HepG2 (cell line): Measurements from ENCODE around the gene ANKIB1. TPM values are rescaled to one million over a fixed set of nuclear protein-coding genes. Genes with fewer than 3 reads are reported as not detected.
A peak's percentile ranks its signal among the peaks of the same experiment; 100 is the strongest.

Source experiments
- ATAC-seq: fragments of 200-7000 bp; cut with Tn5 transposase; 3 replicates; pipeline ENCODE4 v1.9.1; 2020; ENCODE audit warnings: mild to moderate bottlenecking, moderate library complexity
- BruUV-seq: library from RNA; stranded (reverse); fragments of 400-500 nt; replicated peaks from 2 replicates; lab custom pipeline; 2021; lab: Mats Ljungman, UMichigan
- CTCF ChIA-PET: fragments of 300-600 bp; formaldehyde crosslinking; extraction: SDS; loops from one replicate; lab custom pipeline; 2021; ENCODE audit warnings: low total read pairs, inconsistent platforms, low intra/inter-chr PET ratio; lab: Yijun Ruan, JAX
- POLR2A ChIA-PET: fragments of 350-600 bp; sonication (Branson Sonifier 250); formaldehyde crosslinking; loops from one replicate; lab custom pipeline; 2020; ENCODE audit warnings: antibody characterized with exemption, inconsistent platforms; lab: Yijun Ruan, JAX
- DNase-seq: peaks from one replicate; pipeline ENCODE4 v3.0.0-alpha.2; 2015; ENCODE audit warnings: low spot score
- FAIRE-seq: peaks from 3 replicates; lab custom pipeline; 2011; peaks lifted over from hg19 to GRCh38; lab: Jason Lieb, UNC
- H2AFZ ChIP-seq: one replicate; pipeline ENCODE4 v1.6.1; 2011; ENCODE audit warnings: low read length, inconsistent platforms
- H3K27ac ChIP-seq: fragments of 300-600 bp; 3 replicates; pipeline ENCODE4 v1.8.0; 2011; ENCODE audit warnings: mixed run types, mild to moderate bottlenecking, mixed read lengths, low read length, inconsistent platforms; ENCODE audit not compliant: insufficient read depth; ENCODE audit errors: extremely low read length
- H3K27me3 ChIP-seq, 2 experiments: fragments of 200-600 bp in 1 of 2; 2 replicates in 1 of 2; 3 replicates in 1 of 2; pipeline versions ENCODE4 v1.6.0 to v1.8.0; 2011; ENCODE audit warnings: low read length in 2 of 2, mild to moderate bottlenecking in 2 of 2, moderate library complexity in 2 of 2, inconsistent platforms in 1 of 2; ENCODE audit not compliant: insufficient read depth in 2 of 2, control insufficient read depth in 1 of 2
- H3K36me3 ChIP-seq, 2 experiments: fragments of 200-600 bp in 1 of 2; replicated peaks in 1 of 2; 2 replicates in 1 of 2; 3 replicates in 1 of 2; pipeline versions ENCODE4 v1.5.1 to v1.8.0; 2011; ENCODE audit warnings: low read length in 2 of 2, inconsistent platforms in 1 of 2; ENCODE audit not compliant: insufficient read depth in 2 of 2, control insufficient read depth in 1 of 2
- H3K4me1 ChIP-seq: 2 replicates; pipeline ENCODE4 v1.5.1; 2012; ENCODE audit warnings: low read length, inconsistent platforms; ENCODE audit not compliant: insufficient read depth
- H3K4me2 ChIP-seq: 2 replicates; pipeline ENCODE4 v1.6.0; 2011; ENCODE audit warnings: low read depth, low read length, inconsistent platforms
- H3K4me3 ChIP-seq, 3 experiments: fragments of 200-600 bp in 1 of 3; sonication (generic), shearing (Covaris generic) in 1 of 3; replicated peaks in 1 of 3; 2 replicates each; pipeline ENCODE4 v1.5.1; 2011 to 2016; ENCODE audit warnings: low read length in 3 of 3, inconsistent platforms in 2 of 3, low read depth in 2 of 3, mild to moderate bottlenecking in 2 of 3, control low read depth in 1 of 3, mixed read lengths in 1 of 3; ENCODE audit not compliant: insufficient read depth in 1 of 3
- H3K79me2 ChIP-seq: one replicate; pipeline ENCODE4 v1.6.1; 2011; ENCODE audit warnings: low read length, inconsistent platforms; ENCODE audit not compliant: insufficient read depth
- H3K9ac ChIP-seq: 2 replicates; pipeline ENCODE4 v1.6.0; 2011; ENCODE audit warnings: mild to moderate bottlenecking, low read depth, low read length, inconsistent platforms; ENCODE audit not compliant: insufficient read depth
- H3K9me3 ChIP-seq: 2 replicates; pipeline ENCODE4 v1.5.1; 2012; ENCODE audit warnings: mild to moderate bottlenecking, low read length
- H4K20me1 ChIP-seq: 2 replicates; pipeline ENCODE4 v1.6.0; 2011; ENCODE audit warnings: inconsistent platforms, mild to moderate bottlenecking, low read length, moderate library complexity; ENCODE audit not compliant: insufficient read depth
- ARHGAP35 ChIP-seq: sonication (generic); formaldehyde crosslinking; IDR thresholded peaks from 2 replicates; pipeline ENCODE4 v1.9.0; 2022; ENCODE audit warnings: mild to moderate bottlenecking, inconsistent platforms, moderate library complexity, missing genetic modification reagents, borderline replicate concordance
- HBP1 ChIP-seq: IDR thresholded peaks from 2 replicates; pipeline ENCODE4 v1.6.1; 2016; ENCODE audit warnings: low read depth, control low read depth
- HNF1B ChIP-seq: sonication (generic); formaldehyde crosslinking; IDR thresholded peaks from 2 replicates; pipeline ENCODE4 v1.5.1; 2020; ENCODE audit warnings: mild to moderate bottlenecking, moderate library complexity, missing genetic modification reagents
- HOXA3 ChIP-seq: sonication (generic); formaldehyde crosslinking; IDR thresholded peaks from 2 replicates; pipeline ENCODE4 v1.5.0; 2020; ENCODE audit warnings: missing genetic modification reagents
- MLXIP ChIP-seq: sonication (generic); formaldehyde crosslinking; IDR thresholded peaks from 2 replicates; pipeline ENCODE4 v1.9.0; 2021; ENCODE audit warnings: missing genetic modification reagents, borderline replicate concordance
- NAIF1 ChIP-seq: sonication (generic); formaldehyde crosslinking; IDR thresholded peaks from 2 replicates; pipeline ENCODE4 v1.5.0; 2020; ENCODE audit warnings: mild to moderate bottlenecking, missing genetic modification reagents, borderline replicate concordance
- SOX13 ChIP-seq, 3 experiments: fragments of 450-650 bp in 1 of 3; sonication (generic) in 1 of 3; formaldehyde crosslinking in 1 of 3; IDR thresholded peaks in 2 of 3; conservative IDR thresholded peaks in 1 of 3; 2 replicates each; pipeline versions ENCODE4 v1.5.0 to v1.6.1; 2016 to 2020; ENCODE audit warnings: antibody characterized with exemption in 1 of 3, mild to moderate bottlenecking in 1 of 3, missing compliant biosample characterization in 1 of 3, missing genetic modification reagents in 1 of 3, moderate library complexity in 1 of 3
- TBP ChIP-seq: sonication (generic); formaldehyde crosslinking; IDR thresholded peaks from 2 replicates; pipeline ENCODE4 v1.5.0; 2020; ENCODE audit warnings: missing genetic modification reagents
- ZNF337 ChIP-seq: sonication (generic); formaldehyde crosslinking; IDR thresholded peaks from 2 replicates; pipeline ENCODE4 v1.5.1; 2020; ENCODE audit warnings: missing genetic modification reagents, low read depth, mild to moderate bottlenecking, borderline replicate concordance
- ZNF615 ChIP-seq: sonication (generic); formaldehyde crosslinking; IDR thresholded peaks from 2 replicates; pipeline ENCODE4 v1.5.0; 2020; ENCODE audit warnings: mild to moderate bottlenecking, missing genetic modification reagents, borderline replicate concordance
- ZNF644 ChIP-seq: IDR thresholded peaks from 2 replicates; pipeline ENCODE4 v1.6.1; 2016; ENCODE audit warnings: low read depth
- whole genome bisulfite sequencing: methylation state at CpG from one replicate; pipeline ENCODE4 v1.1.6; 2017; ENCODE audit warnings: low lambda C conversion rate; 5-methylcytosine and 5-hydroxymethylcytosine counted together
- in situ Hi-C: cut with HindIII; loops from 2 replicates; pipeline ENCODE4 v1.10.0; 2017; ENCODE audit warnings: low pct_unique_long_range_greater_than_20kb; ENCODE audit not compliant: extremely low pct_ligation_motif_present
- intact Hi-C: fragments of 100-400 bp; cut with micrococcal nuclease; formaldehyde crosslinking; loops from one replicate; pipeline ENCODE4 v1.10.0; 2022; ENCODE audit not compliant: unreplicated experiment
- polyA plus RNA-seq, 8 experiments: library from polyadenylated mRNA; depleted of rRNA in 3 of 8; stranded (reverse) in 7 of 8; unstranded in 1 of 8; fragments of >200 nt; fragmentation: Illumina TruSeq in 4 of 8; extraction: Trizol in 4 of 8; gene quantifications; 2 replicates each; pipeline versions ENCODE4 v1.2.1 to v1.2.3, GENCODE V29; 2011 to 2016; ENCODE audit warnings: low read depth in 4 of 8, missing spikeins in 1 of 8, mixed read lengths in 1 of 8; ENCODE audit not compliant: insufficient read depth in 1 of 8
- total RNA-seq, 5 experiments: library from RNA; depleted of rRNA; stranded (reverse); fragments of >200 nt; fragmentation: Illumina TruSeq; extraction: Trizol; gene quantifications; 2 replicates each; pipeline ENCODE4 v1.2.3, GENCODE V29; 2016; ENCODE audit warnings: low read depth in 1 of 5
- TF ChIP-seq, protein P1 (sequence below): sonication (generic); formaldehyde crosslinking; IDR thresholded peaks from 2 replicates; pipeline ENCODE4 v1.8.0; 2022; ENCODE audit warnings: mild to moderate bottlenecking, missing genetic modification reagents, borderline replicate concordance
- TF ChIP-seq, protein P2 (sequence below): sonication (generic); formaldehyde crosslinking; IDR thresholded peaks from 2 replicates; pipeline ENCODE4 v1.4.0; 2020; ENCODE audit warnings: missing genetic modification reagents, mild to moderate bottlenecking, borderline replicate concordance

ANKIB1 gene
- total and polyA plus RNA-seq, 2 of the 13 experiments (the other 11 are each of a cell fraction or from before 2014, with no cell fraction given), result 28.7 to 29.6 TPM

DNA sequence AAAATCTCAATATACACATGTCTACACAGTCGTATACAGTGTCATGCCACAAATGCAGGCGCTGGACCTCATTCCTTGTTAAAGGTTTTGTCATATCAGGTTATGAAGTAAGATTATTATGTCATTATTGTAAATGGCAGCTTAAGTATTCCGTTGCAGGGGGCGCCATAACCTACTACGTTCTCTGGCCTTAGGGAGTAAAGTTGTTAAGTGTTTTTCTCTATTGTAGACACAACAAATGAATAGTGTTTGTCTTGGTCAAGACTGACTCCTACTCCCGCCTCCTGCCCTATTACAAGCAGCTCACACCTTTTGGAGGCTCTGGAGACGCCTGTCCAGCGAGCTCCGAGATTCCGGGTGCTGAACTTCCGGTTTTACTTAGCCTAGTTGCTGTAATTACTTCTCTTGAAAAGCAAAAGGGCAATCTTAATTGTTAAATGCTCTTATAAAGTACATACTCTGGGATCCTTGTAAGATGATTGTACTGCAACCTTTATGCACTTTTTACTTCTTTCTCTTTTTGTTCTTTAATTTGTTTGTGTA is 202.5 kb downstream of the ANKIB1 start:
- BruUV-seq, result TSS peak; percentile 58
- FAIRE-seq, result peak; percentile 15
- TF ChIP-seq NAIF1 (CRISPR knock-in tag) (no peak), ARHGAP35 (CRISPR knock-in tag) (no peak), TBP (CRISPR knock-in tag) (no peak), HBP1 (CRISPR knock-in tag) (no peak), ZNF337 (CRISPR knock-in tag) (no peak), SOX13 (IDR thresholded peaks at IDR 0.05) (no peak), SOX13 (CRISPR knock-in tag; conservative IDR thresholded peaks at IDR 0.05 in 1 of 2, IDR thresholded peaks at IDR 0.05 in 1 of 2) (no peak), HOXA3 (peak; percentile 11; the same call in 1 of the 2 replicates), ZNF615 (CRISPR knock-in tag) (no peak), MLXIP (no peak), HNF1B (CRISPR knock-in tag) (no peak), ZNF644 (CRISPR knock-in tag) (no peak)
- TF ChIP-seq, protein P1, sequence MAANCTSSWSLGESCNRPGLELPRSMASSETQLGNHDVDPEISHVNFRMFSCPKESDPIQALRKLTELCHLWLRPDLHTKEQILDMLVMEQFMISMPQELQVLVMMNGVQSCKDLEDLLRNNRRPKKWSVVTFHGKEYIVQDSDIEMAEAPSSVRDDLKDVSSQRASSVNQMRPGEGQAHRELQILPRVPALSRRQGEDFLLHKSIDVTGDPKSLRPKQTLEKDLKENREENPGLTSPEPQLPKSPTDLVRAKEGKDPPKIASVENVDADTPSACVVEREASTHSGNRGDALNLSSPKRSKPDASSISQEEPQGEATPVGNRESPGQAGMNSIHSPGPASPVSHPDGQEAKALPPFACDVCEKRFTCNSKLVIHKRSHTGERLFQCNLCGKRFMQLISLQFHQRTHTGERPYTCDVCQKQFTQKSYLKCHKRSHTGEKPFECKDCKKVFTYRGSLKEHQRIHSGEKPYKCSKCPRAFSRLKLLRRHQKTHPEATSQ, result no peak
- TF ChIP-seq, protein P2, sequence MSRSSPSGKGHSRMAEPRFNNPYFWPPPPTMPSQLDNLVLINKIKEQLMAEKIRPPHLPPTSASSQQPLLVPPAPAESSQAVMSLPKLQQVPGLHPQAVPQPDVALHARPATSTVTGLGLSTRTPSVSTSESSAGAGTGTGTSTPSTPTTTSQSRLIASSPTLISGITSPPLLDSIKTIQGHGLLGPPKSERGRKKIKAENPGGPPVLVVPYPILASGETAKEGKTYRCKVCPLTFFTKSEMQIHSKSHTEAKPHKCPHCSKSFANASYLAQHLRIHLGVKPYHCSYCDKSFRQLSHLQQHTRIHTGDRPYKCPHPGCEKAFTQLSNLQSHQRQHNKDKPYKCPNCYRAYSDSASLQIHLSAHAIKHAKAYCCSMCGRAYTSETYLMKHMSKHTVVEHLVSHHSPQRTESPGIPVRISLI, result no peak

More for the DNA sequence above, 202.5 kb downstream of the ANKIB1 start:
- Histone ChIP-seq H3K36me3 (peaks cover 6 to 25% of the 10 kb centered on the region in 2 experiments; a peak in 4 of 5 replicates), H3K4me3 (peak overlapping the region; percentile 73 to 98 (median 88)), H4K20me1 (no peaks in the 10 kb centered on the region), H3K4me2 (peak overlapping the region; percentile 83), H3K27ac (peak overlapping the region; percentile 93), H3K79me2 (peaks cover 13% of the 10 kb centered on the region), H2AFZ (peak overlapping the region; percentile 8), H3K9ac (peak overlapping the region; percentile 98), H3K27me3 (no peaks in the 10 kb centered on the region), H3K4me1 (peaks cover 42% of the 10 kb centered on the region), H3K9me3 (no peaks in the 10 kb centered on the region)
- peak; percentile 50 for DNase-seq
- CTCF ChIA-PET, result interaction anchor here (3.0 kb wide), 1 partner anchor 24 kb away, joined by 22 read pairs; no protein-coding TSS in a partner anchor
- in situ Hi-C loops, result loop anchor here (25.0 kb wide), 1 partner anchor 614 kb away; no protein-coding TSS in a partner anchor
- peak; percentile 35 for ATAC-seq
- POLR2A ChIA-PET, result interaction anchor here (0.7 to 2.6 kb wide), 5 partner anchors 14 to 269 kb away, joined by 3 to 19 read pairs (median 6); partner anchors contain the start of genes LRRD1, PEX1 and RBM48
- intact Hi-C loops, result loop anchor here (2.0 to 5.0 kb wide), 3 partner anchors 75 to 316 kb away; partner anchors contain the start of genes CYP51A1 and LRRD1
- WGBS, result 2% methylated on average over 11 of the region's 11 CpGs
